SJCRH30 (cell line): ENCODE data around the gene DUSP7. TPM values are rescaled to one million over a fixed set of nuclear protein-coding genes. Genes with fewer than 3 reads are reported as not detected.

Experiments used
- DNase-seq, 2 experiments: peaks; one replicate each; pipeline ENCODE4 v3.0.0-alpha.2; 2015 to 2020
- H3K27ac ChIP-seq: fragments of 250-450 bp; sonication (Bioruptor Pico); 2 replicates; pipeline ENCODE4 v1.5.1; 2020; ENCODE audit warnings: mild to moderate bottlenecking, moderate library complexity
- H3K27me3 ChIP-seq: fragments of 250-450 bp; sonication (Bioruptor Pico); 2 replicates; pipeline ENCODE4 v1.5.1; 2020; ENCODE audit warnings: mild to moderate bottlenecking, moderate library complexity
- H3K36me3 ChIP-seq: fragments of 250-450 bp; sonication (Bioruptor Pico); 2 replicates; pipeline ENCODE4 v1.5.1; 2020; ENCODE audit warnings: mild to moderate bottlenecking, moderate library complexity
- H3K4me1 ChIP-seq: fragments of 250-450 bp; sonication (Bioruptor Pico); 2 replicates; pipeline ENCODE4 v1.5.1; 2020; ENCODE audit warnings: mild to moderate bottlenecking, moderate library complexity
- H3K4me3 ChIP-seq: fragments of 250-450 bp; sonication (Bioruptor Pico); 2 replicates; pipeline ENCODE4 v1.5.1; 2020; ENCODE audit warnings: mild to moderate bottlenecking, moderate library complexity
- H3K9me3 ChIP-seq: fragments of 250-450 bp; sonication (Bioruptor Pico); replicated peaks from 2 replicates; pipeline ENCODE4 v1.5.1; 2020; ENCODE audit warnings: mild to moderate bottlenecking, moderate library complexity
- total RNA-seq: library from RNA; depleted of rRNA; stranded (reverse); fragments of >200 nt; shearing (Covaris generic); gene quantifications from 2 replicates; pipeline ENCODE4 v1.2.3, GENCODE V29; 2014; rRNA removed

Gene DUSP7
- 9.1 and 9.6 TPM in 2 replicates for total RNA-seq

DNA sequence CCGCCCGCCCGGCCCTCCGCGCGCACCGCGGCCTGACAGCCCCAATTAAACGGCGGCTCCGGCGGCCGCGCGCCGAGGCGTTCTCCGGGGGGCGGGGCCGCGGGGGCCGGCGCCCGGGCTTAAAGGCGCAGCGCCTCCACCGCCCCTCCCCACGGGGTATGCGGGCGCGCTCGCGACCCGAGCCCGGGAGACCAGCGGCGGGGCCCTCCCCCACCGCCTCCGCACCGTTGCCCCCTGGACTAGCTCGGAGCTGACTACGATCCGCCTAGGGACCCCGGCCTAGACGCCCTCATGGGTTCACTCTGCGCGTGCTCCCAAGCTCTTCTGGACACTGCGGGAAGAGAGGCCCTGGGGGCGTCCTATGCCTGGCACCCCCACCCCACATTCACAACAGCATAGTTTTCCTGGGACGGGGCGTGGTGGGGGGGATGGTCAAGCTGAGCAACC, at the start of gene DUSP7:
DUSP7 (minus strand) TSS at position 51 of the 447 bp plus-strand sequence. CDS start 205 bp downstream, outside the sequence.
- Histone ChIP-seq H3K36me3 (no peaks in the 10 kb centered on the region), H3K4me1 (no peaks in the 10 kb centered on the region), H3K27me3 (no peaks in the 10 kb centered on the region), H3K4me3 (peak within 1 kb of the TSS; percentile 64), H3K9me3 (no peaks in the 10 kb centered on the region), H3K27ac (peak within 1 kb of the TSS; percentile 5; the same call in 1 of the 2 replicates)
- peak; percentile 54 to 73 for DNase-seq

- peaks cover 6% of the 10 kb centered on the region for H3K9me3 ChIP-seq
- no peaks in the 10 kb centered on the region for H3K4me1 ChIP-seq
These were observed 48.6 kb upstream of the DUSP7 start for GRCh38 chr3:52104684-52105640.

DNA sequence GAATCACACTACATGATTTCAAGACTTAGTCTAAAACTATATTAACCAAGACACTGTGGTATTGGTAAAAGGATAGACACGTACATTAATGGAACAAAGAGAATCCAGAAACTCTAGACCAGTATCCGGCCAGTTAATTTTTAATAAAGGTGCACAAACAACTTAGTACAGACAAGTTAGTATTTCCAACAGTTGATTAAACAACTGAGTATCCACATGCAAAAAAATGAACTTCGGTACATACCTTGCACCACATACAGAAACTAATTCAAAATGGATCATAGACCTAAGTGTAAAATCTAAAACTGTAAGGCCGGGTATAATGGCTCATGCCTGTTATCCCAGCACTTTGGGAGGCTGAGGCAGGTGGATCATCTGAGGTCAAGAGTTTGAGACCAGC, 46.6 kb upstream of the DUSP7 start:
- Histone ChIP-seq H3K9me3 (peaks cover 6% of the 10 kb centered on the region), H3K27ac (no peak overlapping the region), H3K36me3 (peaks cover 33% of the 10 kb centered on the region), H3K4me3 (no peak overlapping the region), H3K27me3 (no peaks in the 10 kb centered on the region), H3K4me1 (no peaks in the 10 kb centered on the region)
- DNase-seq, result no peak

More at GRCh38 chr3:52104684-52105640, 48.6 kb upstream of the DUSP7 start:
- no peak for DNase-seq
- H3K36me3 ChIP-seq, result peaks cover 30% of the 10 kb centered on the region
- no peaks in the 10 kb centered on the region for H3K27me3 ChIP-seq
- H3K27ac ChIP-seq, result no peak overlapping the region
- H3K4me3 ChIP-seq, result no peak overlapping the region

DNA sequence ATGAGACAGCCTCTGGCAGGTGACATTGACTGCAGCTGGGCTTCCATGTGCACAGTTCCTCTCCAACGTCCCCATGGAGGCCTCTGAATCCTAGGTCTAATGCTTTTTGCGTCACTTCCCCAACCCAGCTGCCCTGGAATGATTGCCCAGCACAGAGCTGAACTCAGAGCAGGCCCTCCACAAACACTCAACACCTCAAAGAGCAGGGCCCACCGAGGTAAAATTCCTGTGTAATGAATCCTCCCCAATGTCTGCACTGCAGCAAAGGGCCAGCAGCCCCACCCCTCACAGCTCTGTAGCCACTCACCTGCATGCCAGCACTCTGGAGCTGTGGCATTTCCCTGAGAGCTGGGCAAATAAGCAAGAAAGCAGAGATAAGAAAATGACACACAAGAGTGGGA, 42.6 kb upstream of the DUSP7 start:
- Histone ChIP-seq H3K4me1 (peaks cover 3% of the 10 kb centered on the region), H3K36me3 (peaks cover 30% of the 10 kb centered on the region), H3K9me3 (peaks cover 6% of the 10 kb centered on the region), H3K27me3 (no peaks in the 10 kb centered on the region), H3K27ac (no peak overlapping the region), H3K4me3 (no peak overlapping the region)
- no peak for DNase-seq

GRCh38 chr3:52097851-52098507, 41.6 kb upstream of the DUSP7 start:
- Histone ChIP-seq H3K9me3 (peaks cover 6% of the 10 kb centered on the region), H3K27ac (no peak overlapping the region), H3K36me3 (peaks cover 24% of the 10 kb centered on the region), H3K4me3 (no peak overlapping the region), H3K27me3 (no peaks in the 10 kb centered on the region), H3K4me1 (peaks cover 13% of the 10 kb centered on the region)
- DNase-seq, result no peak

- Histone ChIP-seq H3K36me3 (peaks cover 8% of the 10 kb centered on the region), H3K27me3 (no peaks in the 10 kb centered on the region), H3K9me3 (peaks cover under 1% of the 10 kb centered on the region), H3K4me1 (peaks cover 31% of the 10 kb centered on the region), H3K27ac (no peak overlapping the region), H3K4me3 (no peak overlapping the region)
- no peak for DNase-seq
These were observed 39.8 kb upstream of the DUSP7 start for GRCh38 chr3:52095990-52096775.

DNA sequence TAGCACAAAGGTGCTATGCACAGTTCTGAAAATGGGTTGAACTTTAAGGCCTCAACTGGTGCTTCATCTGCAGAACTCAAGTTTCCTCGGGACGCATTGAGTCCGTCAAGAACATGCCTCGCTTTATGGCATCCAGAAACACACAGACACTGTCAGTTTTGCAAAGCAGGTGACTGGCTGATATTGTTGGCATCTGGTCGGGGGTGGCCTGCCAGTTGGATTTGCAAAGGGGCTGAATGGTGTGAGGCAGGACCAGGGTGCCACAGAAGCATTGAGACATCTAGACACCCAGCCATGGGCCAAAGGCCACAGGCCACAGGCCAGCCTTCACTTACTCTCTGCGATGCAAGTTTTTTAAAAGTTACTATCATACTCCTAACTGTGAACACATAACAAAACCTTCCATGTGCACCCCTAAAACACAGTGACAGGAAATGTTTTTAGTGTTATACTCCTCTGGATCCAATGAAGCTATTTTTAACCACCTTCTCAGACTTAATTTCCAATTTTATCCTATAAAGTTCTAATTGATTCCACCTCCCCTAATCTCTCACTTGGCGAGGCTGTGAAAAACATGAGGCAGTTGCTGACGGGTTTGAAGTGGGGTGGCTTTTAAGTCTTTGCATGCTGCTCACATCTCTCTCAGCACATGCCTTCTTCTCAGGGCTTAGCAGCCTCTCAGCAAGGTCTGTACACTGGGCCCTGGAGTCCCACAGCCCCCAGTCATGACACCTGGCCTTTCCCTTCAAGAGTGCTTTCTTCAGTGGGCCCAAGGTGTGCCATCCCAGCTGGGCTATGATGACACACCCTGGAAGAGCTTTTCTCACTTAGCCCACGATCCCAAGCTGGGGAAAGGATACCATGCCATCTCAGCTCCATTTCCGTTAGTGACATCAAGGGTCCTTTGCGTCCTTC, 38.5 kb upstream of the DUSP7 start:
- Histone ChIP-seq H3K36me3 (peaks cover 6% of the 10 kb centered on the region), H3K27ac (no peak overlapping the region)
- no peak for DNase-seq

DNA sequence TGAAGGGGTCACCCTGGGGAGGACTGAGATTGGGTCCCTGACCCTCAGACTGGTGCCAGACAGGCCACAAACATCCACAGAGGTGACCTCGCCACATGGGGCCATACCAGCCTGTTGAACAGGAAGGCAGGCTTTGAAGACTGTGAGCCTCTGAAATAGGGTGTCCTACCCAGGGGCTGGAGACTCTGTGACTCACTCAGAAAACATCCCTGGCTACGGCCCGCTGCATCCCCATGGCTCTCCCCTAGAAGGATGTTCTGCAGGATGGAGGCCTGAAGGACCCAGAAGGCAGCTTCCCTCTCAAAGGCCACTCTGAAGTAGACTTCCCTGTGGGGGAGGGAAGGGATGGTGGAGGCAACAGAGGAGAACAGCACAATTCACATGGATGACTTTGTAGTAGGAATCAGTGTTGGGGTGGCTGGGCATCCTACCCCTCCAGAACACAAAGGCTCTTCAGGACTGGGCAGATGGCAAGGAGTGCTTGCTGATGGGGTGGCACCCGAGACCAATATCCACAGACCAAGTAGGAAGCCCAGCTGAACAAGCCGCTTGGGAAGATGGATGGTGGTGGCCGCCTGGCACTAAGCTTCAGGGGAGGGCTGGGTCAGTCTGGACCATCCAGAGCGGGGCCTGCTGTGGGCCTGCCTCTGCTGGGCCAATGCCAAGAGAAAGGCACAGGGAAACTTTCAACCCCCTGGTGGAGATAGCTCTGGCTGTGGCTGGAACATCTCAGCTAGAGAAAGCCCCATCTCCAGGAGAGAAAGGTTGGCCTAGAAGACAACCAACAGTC, 37.6 kb upstream of the DUSP7 start:
- Histone ChIP-seq H3K27me3 (no peaks in the 10 kb centered on the region), H3K9me3 (no peaks in the 10 kb centered on the region), H3K27ac (peak overlapping the region; percentile 20; the same call in 1 of the 2 replicates), H3K36me3 (peaks cover 3% of the 10 kb centered on the region), H3K4me3 (no peak overlapping the region), H3K4me1 (peaks cover 53% of the 10 kb centered on the region)
- peak; percentile 43 to 50 for DNase-seq

More for the DNA sequence above, 38.5 kb upstream of the DUSP7 start:
- Histone ChIP-seq H3K4me1 (peaks cover 45% of the 10 kb centered on the region), H3K4me3 (no peak overlapping the region), H3K9me3 (no peaks in the 10 kb centered on the region), H3K27me3 (no peaks in the 10 kb centered on the region)

DNA sequence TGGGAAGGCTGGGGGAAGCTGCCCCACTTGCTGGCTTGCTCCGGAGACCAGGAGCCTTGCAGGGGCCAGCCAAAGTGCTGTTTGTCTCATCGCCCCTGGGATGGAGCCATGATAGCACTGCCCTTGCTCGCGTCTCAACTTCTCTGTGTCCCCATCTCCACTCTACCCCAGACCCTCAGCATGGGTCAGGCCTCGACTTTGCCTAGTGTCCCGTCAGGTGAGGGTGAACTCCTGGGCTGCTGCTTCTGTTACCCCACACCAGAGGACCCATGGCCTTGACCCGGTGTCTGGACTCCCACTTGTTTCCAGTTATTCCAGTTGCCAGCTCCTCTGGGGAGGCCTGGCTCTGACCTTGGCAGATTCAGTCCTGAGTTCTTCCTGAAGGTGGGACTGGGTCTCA, 36.5 kb upstream of the DUSP7 start:
- H3K36me3 ChIP-seq, result peaks cover 3% of the 10 kb centered on the region
- peaks cover 64% of the 10 kb centered on the region for H3K4me1 ChIP-seq
- H3K27me3 ChIP-seq, result no peaks in the 10 kb centered on the region
- no peak overlapping the region for H3K4me3 ChIP-seq
- no peaks in the 10 kb centered on the region for H3K9me3 ChIP-seq
- no peak for DNase-seq
- H3K27ac ChIP-seq, result no peak overlapping the region

GRCh38 chr3:52092271-52092660, 35.9 kb upstream of the DUSP7 start:
- Histone ChIP-seq H3K27me3 (no peaks in the 10 kb centered on the region), H3K36me3 (peaks cover 3% of the 10 kb centered on the region), H3K4me1 (peaks cover 70% of the 10 kb centered on the region), H3K9me3 (no peaks in the 10 kb centered on the region), H3K27ac (peak overlapping the region; percentile 95), H3K4me3 (no peak overlapping the region)
- no peak for DNase-seq

DNA sequence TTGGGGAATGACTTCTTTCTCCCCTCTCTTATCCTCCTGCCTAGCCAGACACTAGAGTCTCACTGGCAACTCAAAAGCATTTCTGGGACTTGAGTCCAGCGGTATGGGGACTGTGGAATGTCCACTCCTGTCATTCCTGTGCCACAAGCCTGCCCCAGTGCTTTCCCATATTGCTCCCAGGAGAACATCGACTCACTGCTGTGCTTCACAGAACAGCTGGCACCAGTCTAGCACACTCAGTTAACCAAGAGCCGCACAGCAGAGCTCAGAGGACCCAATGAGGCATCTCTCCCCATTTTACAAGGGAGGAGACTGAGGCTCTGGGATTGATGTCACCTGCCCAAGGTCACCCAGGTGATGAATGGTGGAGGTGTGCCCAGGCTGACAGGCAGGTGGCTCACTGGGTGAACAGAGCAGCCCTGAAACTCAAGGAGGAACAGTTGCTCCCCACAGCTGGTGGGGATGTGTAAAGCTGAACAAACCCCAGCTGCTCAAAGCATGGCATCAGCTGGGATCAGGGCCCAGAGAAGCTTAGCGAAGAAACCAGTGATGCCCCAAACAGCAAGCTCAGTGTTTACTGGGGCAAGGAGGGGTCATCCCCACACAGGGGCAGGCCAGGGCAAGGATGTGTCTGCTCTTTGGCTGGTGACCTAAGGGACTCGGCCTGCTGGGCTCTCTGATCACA, 35.4 kb upstream of the DUSP7 start:
- peak; percentile 65 to 77 for DNase-seq
- H3K36me3 ChIP-seq, result peaks cover 3% of the 10 kb centered on the region
- H3K27me3 ChIP-seq, result no peaks in the 10 kb centered on the region
- no peak overlapping the region for H3K4me3 ChIP-seq
- H3K4me1 ChIP-seq, result peaks cover 76% of the 10 kb centered on the region
- peak overlapping the region; percentile 95 for H3K27ac ChIP-seq
- no peaks in the 10 kb centered on the region for H3K9me3 ChIP-seq

DNA sequence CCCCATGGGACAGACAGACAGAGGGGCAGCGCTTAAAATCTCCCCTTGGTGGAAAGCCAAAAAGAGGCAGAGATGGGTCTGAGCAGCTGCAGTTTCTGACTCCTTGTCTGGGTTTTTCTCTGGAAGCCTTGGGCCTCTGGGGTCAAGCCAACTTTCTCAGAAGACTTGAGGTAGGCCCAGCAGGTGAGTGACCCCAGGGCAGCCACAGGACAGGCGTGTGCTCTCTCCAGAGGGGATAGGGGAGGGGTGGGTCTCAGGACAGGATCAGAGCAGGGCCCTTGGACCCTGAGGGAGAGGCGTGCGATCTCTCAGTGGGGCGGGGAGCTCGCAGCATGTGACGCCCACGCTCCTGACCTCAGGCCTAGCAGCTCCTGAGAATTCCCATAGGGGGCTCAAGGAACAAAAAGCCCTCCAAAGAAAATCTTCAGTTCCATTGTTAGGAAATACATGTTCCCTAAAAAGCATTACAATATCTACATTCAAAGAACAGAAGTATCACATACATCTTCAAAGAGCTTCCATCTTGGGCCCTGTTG, 34.6 kb upstream of the DUSP7 start:
- no peaks in the 10 kb centered on the region for H3K27me3 ChIP-seq
- H3K9me3 ChIP-seq, result no peaks in the 10 kb centered on the region
- H3K4me3 ChIP-seq, result no peak overlapping the region
- peak; percentile 73 to 78 for DNase-seq
- H3K27ac ChIP-seq, result peak overlapping the region; percentile 95
- H3K36me3 ChIP-seq, result peaks cover 3% of the 10 kb centered on the region
- peaks cover 76% of the 10 kb centered on the region for H3K4me1 ChIP-seq
